H9 (cell line): ENCODE results near the gene CDK14. TPM values are rescaled to one million over a fixed set of nuclear protein-coding genes. Genes with fewer than 3 reads are reported as not detected.

Experiments used
- DNase-seq: peaks from one replicate; pipeline ENCODE4 v3.0.0-alpha.2; 2017
- H2AFZ ChIP-seq: one replicate; pipeline ENCODE4 v1.6.1; 2013; ENCODE audit warnings: mild to moderate bottlenecking, low read length, control low read depth, moderate library complexity
- H2AK5ac ChIP-seq: 2 replicates; pipeline ENCODE4 v1.6.1; 2013; ENCODE audit warnings: low read length, control low read depth, mixed read lengths; ENCODE audit not compliant: insufficient read length
- H2BK120ac ChIP-seq: one replicate; pipeline ENCODE4 v1.6.1; 2013; ENCODE audit warnings: low read depth, mild to moderate bottlenecking, low read length, control low read depth, inconsistent platforms; ENCODE audit not compliant: poor library complexity, severe bottlenecking
- H2BK12ac ChIP-seq: 2 replicates; pipeline ENCODE4 v1.6.1; 2013; ENCODE audit warnings: low read length, control low read depth, mixed read lengths, low read depth; ENCODE audit not compliant: insufficient read length
- H2BK15ac ChIP-seq: 2 replicates; pipeline ENCODE4 v1.6.1; 2013; ENCODE audit warnings: low read depth, low read length, control low read depth
- H2BK20ac ChIP-seq: one replicate; pipeline ENCODE4 v1.6.1; 2013; ENCODE audit warnings: low read depth, mild to moderate bottlenecking, low read length, control low read depth, inconsistent platforms; ENCODE audit not compliant: poor library complexity, severe bottlenecking
- H2BK5ac ChIP-seq: 2 replicates; pipeline ENCODE4 v1.6.1; 2013; ENCODE audit warnings: low read length, control low read depth, mixed read lengths; ENCODE audit not compliant: insufficient read length
- H3K14ac ChIP-seq: 2 replicates; pipeline ENCODE4 v1.6.1; 2013; ENCODE audit warnings: low read length, control low read depth; ENCODE audit not compliant: insufficient read depth
- H3K18ac ChIP-seq: 2 replicates; pipeline ENCODE4 v1.6.1; 2013; ENCODE audit warnings: low read depth, mild to moderate bottlenecking, mixed read lengths, low read length, control low read depth; ENCODE audit not compliant: insufficient read length
- H3K23ac ChIP-seq: 2 replicates; pipeline ENCODE4 v1.6.1; 2013; ENCODE audit warnings: low read length, control low read depth, mixed read lengths, low read depth; ENCODE audit not compliant: insufficient read length
- H3K23me2 ChIP-seq: 2 replicates; pipeline ENCODE4 v1.6.1; 2013; ENCODE audit warnings: low read depth, mild to moderate bottlenecking, mixed read lengths, low read length, control low read depth; ENCODE audit not compliant: insufficient read length, poor library complexity, severe bottlenecking
- H3K27ac ChIP-seq: 2 replicates; pipeline ENCODE4 v1.5.1; 2013; ENCODE audit warnings: low read length, control low read depth, mixed read lengths, low read depth; ENCODE audit not compliant: insufficient read length
- H3K27me3 ChIP-seq: 2 replicates; pipeline ENCODE4 v1.6.1; 2013; ENCODE audit warnings: low read length, control low read depth, inconsistent platforms; ENCODE audit not compliant: insufficient read depth
- H3K4ac ChIP-seq: 2 replicates; pipeline ENCODE4 v1.6.1; 2013; ENCODE audit warnings: low read depth, mild to moderate bottlenecking, control low read depth, inconsistent platforms, low read length, moderate library complexity
- H3K4me1 ChIP-seq: 2 replicates; pipeline ENCODE4 v1.6.1; 2013; ENCODE audit warnings: low read length, control low read depth, inconsistent platforms; ENCODE audit not compliant: insufficient read depth
- H3K4me2 ChIP-seq: 2 replicates; pipeline ENCODE4 v1.6.1; 2013; ENCODE audit warnings: low read length, control low read depth, mixed read lengths; ENCODE audit not compliant: insufficient read length, insufficient read depth
- H3K56ac ChIP-seq: 2 replicates; pipeline ENCODE4 v1.6.1; 2013; ENCODE audit warnings: low read depth, mild to moderate bottlenecking, mixed read lengths, low read length, control low read depth; ENCODE audit not compliant: insufficient read length
- H3K79me1 ChIP-seq: 2 replicates; pipeline ENCODE4 v1.6.1; 2013; ENCODE audit warnings: low read depth, mild to moderate bottlenecking, moderate library complexity, low read length, control low read depth, inconsistent platforms; ENCODE audit not compliant: insufficient read depth, poor library complexity, severe bottlenecking
- H3K79me2 ChIP-seq: 2 replicates; pipeline ENCODE4 v1.6.1; 2013; ENCODE audit warnings: low read length, control low read depth, inconsistent platforms; ENCODE audit not compliant: insufficient read depth
- H3K9ac ChIP-seq: 2 replicates; pipeline ENCODE4 v1.6.1; 2013; ENCODE audit warnings: low read length, control low read depth, mixed read lengths; ENCODE audit not compliant: insufficient read length; ENCODE audit errors: extremely low read depth
- H3K9me3 ChIP-seq: one replicate; pipeline ENCODE4 v1.6.1; 2013; ENCODE audit warnings: low read depth, low read length, inconsistent platforms; ENCODE audit not compliant: control insufficient read depth
- H3T11ph ChIP-seq: one replicate; pipeline ENCODE4 v1.6.1; 2013; ENCODE audit warnings: mild to moderate bottlenecking, low read length, control low read depth, inconsistent platforms
- H4K20me1 ChIP-seq: one replicate; pipeline ENCODE4 v1.6.1; 2013; ENCODE audit not compliant: control insufficient read depth, insufficient read length, insufficient read depth
- H4K5ac ChIP-seq: 2 replicates; pipeline ENCODE4 v1.6.1; 2013; ENCODE audit warnings: low read depth, mild to moderate bottlenecking, mixed read lengths, low read length, control low read depth; ENCODE audit not compliant: insufficient read length
- H4K8ac ChIP-seq: replicated peaks from 2 replicates; pipeline ENCODE4 v1.6.1; 2013; ENCODE audit warnings: low read length, control low read depth, mixed read lengths, low read depth; ENCODE audit not compliant: insufficient read length
- H4K91ac ChIP-seq: 2 replicates; pipeline ENCODE4 v1.6.1; 2013; ENCODE audit warnings: low read depth, mild to moderate bottlenecking, moderate library complexity, mixed read lengths, low read length, control low read depth; ENCODE audit not compliant: insufficient read length
- H3K27ac Mint-ChIP-seq, 3 experiments: 2 replicates in 2 of 3; 3 replicates in 1 of 3; pipeline ENCODE4 v1.8.0; 2020 to 2021; ENCODE audit warnings: mixed read lengths in 3 of 3, mild to moderate bottlenecking in 1 of 3, moderate library complexity in 1 of 3
- H3K27me3 Mint-ChIP-seq: 2 replicates; pipeline ENCODE4 v1.8.0; 2021; ENCODE audit warnings: low read depth, mild to moderate bottlenecking, moderate library complexity, mixed read lengths
- H3K36me3 Mint-ChIP-seq, 3 experiments: 2 replicates in 2 of 3; 3 replicates in 1 of 3; pipeline ENCODE4 v1.8.0; 2020 to 2021; ENCODE audit warnings: low read depth in 3 of 3, mixed read lengths in 3 of 3; ENCODE audit not compliant: insufficient read depth in 1 of 3
- H3K4me1 Mint-ChIP-seq, 2 experiments: 2 replicates each; pipeline ENCODE4 v1.8.0; 2020; ENCODE audit warnings: mixed read lengths in 2 of 2
- H3K4me3 Mint-ChIP-seq, 2 experiments: 2 replicates in 1 of 2; 3 replicates in 1 of 2; pipeline ENCODE4 v1.8.0; 2020 to 2021; ENCODE audit warnings: mild to moderate bottlenecking in 2 of 2, mixed read lengths in 2 of 2, moderate library complexity in 1 of 2
- H3K9me3 Mint-ChIP-seq, 2 experiments: 2 replicates in 1 of 2; 3 replicates in 1 of 2; pipeline ENCODE4 v1.8.0; 2020; ENCODE audit warnings: mild to moderate bottlenecking in 2 of 2, mixed read lengths in 2 of 2, moderate library complexity in 1 of 2
- CTCF ChIP-seq: fragments of 200-600 bp; sonication (generic); conservative IDR thresholded peaks from 3 replicates; pipeline ENCODE4 v1.8.0; 2021; ENCODE audit warnings: antibody characterized with exemption, mild to moderate bottlenecking
- WGBS: extraction: QIAGEN DNeasy Blood & Tissue Kit; methylation state at CpG from one replicate; pipeline ENCODE4 v1.1.7; 2013; ENCODE audit warnings: missing lambda C conversion rate, low lambda C conversion rate, mixed read lengths; ENCODE audit not compliant: insufficient read length; ENCODE audit errors: extremely low coverage; 5-methylcytosine and 5-hydroxymethylcytosine counted together
- total RNA-seq: library from RNA; stranded (reverse); gene quantifications from 2 replicates; pipeline ENCODE4 v1.2.1, GENCODE V29; 2021

The CDK14 gene
- total RNA-seq, 1 experiment from 2014 or later, result 23.9 TPM

- Histone ChIP-seq H3T11ph (no peak overlapping the region), H2BK5ac (no peak overlapping the region), H3K9ac (no peak overlapping the region), H3K4me1 (no peaks in the 10 kb centered on the region), H2BK120ac (no peak overlapping the region), H3K23me2 (no peaks in the 10 kb centered on the region), H3K56ac (no peak overlapping the region), H3K18ac (no peak overlapping the region), H2BK12ac (no peak overlapping the region), H4K20me1 (no peaks in the 10 kb centered on the region), H3K9me3 (no peaks in the 10 kb centered on the region), H3K27ac (no peak overlapping the region), H3K79me2 (no peaks in the 10 kb centered on the region), H3K27me3 (no peaks in the 10 kb centered on the region), H3K4ac (no peak overlapping the region), H3K79me1 (no peaks in the 10 kb centered on the region), H3K23ac (no peak overlapping the region), H4K8ac (no peak overlapping the region), H2AK5ac (no peak overlapping the region), H2BK15ac (no peak overlapping the region), H4K5ac (no peak overlapping the region), H2AFZ (no peak overlapping the region), H3K14ac (no peak overlapping the region), H4K91ac (no peak overlapping the region), H3K4me2 (no peak overlapping the region), H2BK20ac (no peak overlapping the region)
- Mint-ChIP-seq H3K27ac (no peak overlapping the region), H3K27me3 (no peaks in the 10 kb centered on the region; the same call in 1 of the 2 replicates), H3K4me1 (no peaks in the 10 kb centered on the region), H3K9me3 (no peaks in the 10 kb centered on the region; a peak in 1 of 5 replicates), H3K36me3 (no peaks in the 10 kb centered on the region), H3K4me3 (no peak overlapping the region)
- no peak for DNase-seq
- no peak for TF ChIP-seq CTCF
- WGBS, result no CpG with 5 or more reads among the region's 3 CpGs
Observed at GRCh38 chr7:90563286-90563685, 32.8 kb upstream of the CDK14 start.
